ENCODE measurements around the gene CTCF.
"Not testable (repeated sequence)": the region's sequence is repeated elsewhere in the genome, so short reads cannot be mapped to it uniquely, and the experiment has no call there.

The CTCF gene

GRCh38 chr16:67562526-67562917 is at the start of gene CTCF:
CTCF (plus strand) TSS chr16:67562526; CDS start chr16:67610833, 48,307 bp downstream.
- peak; percentile 35 to 73 for DNase-seq

- DNase-seq: not testable (repeated sequence)
Measured at GRCh38 chr16:67513892-67514291, 48.4 kb upstream of the CTCF start.

- DNase-seq: peak; percentile 31 to 52
Measured at GRCh38 chr16:67514382-67514828, 47.9 kb upstream of the CTCF start.

GRCh38 chr16:67516296-67517154 is 45.8 kb upstream of the CTCF start:
- DNase-seq: no peak

- no peak for DNase-seq
Measured at GRCh38 chr16:67517155-67517445, 45.2 kb upstream of the CTCF start.

- DNase-seq: no peak
Measured at GRCh38 chr16:67517661-67518423, 44.5 kb upstream of the CTCF start.

- DNase-seq: no peak
Measured at GRCh38 chr16:67518676-67519075, 43.6 kb upstream of the CTCF start.

GRCh38 chr16:67519242-67519641 is 43.1 kb upstream of the CTCF start:
- no peak for DNase-seq

- DNase-seq: peak; percentile 83 to 86
Measured at GRCh38 chr16:67521095-67521804, 41.1 kb upstream of the CTCF start.

- no peak for DNase-seq
Measured at GRCh38 chr16:67525176-67525860, 37.0 kb upstream of the CTCF start.

- DNase-seq: no peak
Measured at GRCh38 chr16:67526149-67526791, 36.1 kb upstream of the CTCF start.

GRCh38 chr16:67528222-67528869 is 34.0 kb upstream of the CTCF start, which contains the start of gene RIPOR1:
RIPOR1 (plus strand) TSS chr16:67528829; CDS start chr16:67538447, 9,618 bp downstream.
- peak in 1 of 2 experiments; percentile 13 for DNase-seq

- DNase-seq: no peak
Measured at GRCh38 chr16:67528870-67529581, 33.3 kb upstream of the CTCF start.

GRCh38 chr16:67529582-67530012 is 32.7 kb upstream of the CTCF start:
- no peak for DNase-seq

GRCh38 chr16:67530013-67530939 is 32.0 kb upstream of the CTCF start:
- DNase-seq: no peak

GRCh38 chr16:67531247-67531646 is 31.1 kb upstream of the CTCF start:
- DNase-seq: no peak

- DNase-seq: no peak
Measured at GRCh38 chr16:67533024-67533560, 29.2 kb upstream of the CTCF start.

GRCh38 chr16:67533987-67534386 is 28.3 kb upstream of the CTCF start:
- DNase-seq: not testable (repeated sequence)

- no peak for DNase-seq
Measured at GRCh38 chr16:67534431-67534830, 27.9 kb upstream of the CTCF start.
